GM21737 (cell line): Measurements from ENCODE around the gene FAN1.
"Not testable (repeated sequence)": the region's sequence is repeated elsewhere in the genome, so short reads cannot be mapped to it uniquely, and the experiment has no call there.

Experiments
- ATAC-seq: cut with Tn5 transposase; IDR thresholded peaks from one replicate; pipeline ENCODE4 v1.9.1; 2021; ENCODE audit warnings: mild to moderate bottlenecking, moderate library complexity; ENCODE audit not compliant: unreplicated experiment

FAN1 gene

DNA sequence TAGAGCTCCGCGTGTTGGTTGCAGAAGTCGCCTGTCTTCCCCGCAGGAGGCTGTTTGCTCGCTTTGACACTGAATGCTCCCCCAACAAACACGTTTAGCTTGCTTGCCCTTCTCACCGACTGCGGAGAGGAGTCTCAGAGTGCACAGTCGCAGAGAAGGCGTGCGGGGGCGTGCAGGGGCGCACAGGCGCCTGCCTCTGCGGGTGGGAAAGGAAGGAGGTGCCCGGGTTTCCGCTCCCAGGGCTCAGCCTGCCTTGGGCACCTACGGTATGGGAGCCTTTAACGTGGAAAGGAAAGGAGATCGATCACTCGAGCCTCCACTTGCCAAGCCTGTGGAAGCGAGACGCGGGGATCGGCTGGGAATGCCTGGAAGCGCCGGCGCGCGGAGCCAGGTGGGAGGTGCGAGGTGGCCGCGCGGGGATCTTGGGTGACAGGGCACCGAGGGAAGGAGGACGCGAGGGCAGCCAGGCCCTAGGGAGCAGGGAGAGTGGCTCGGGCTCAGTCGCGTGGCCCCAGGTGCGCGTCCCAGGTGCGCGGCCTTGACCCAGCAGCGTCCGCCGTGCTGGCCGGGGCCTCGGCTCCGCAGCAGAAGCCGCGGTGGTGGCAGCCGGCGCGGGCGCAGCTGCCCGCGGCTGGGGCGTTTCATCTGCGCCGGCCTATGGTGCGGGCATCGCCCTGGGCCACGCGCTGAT is at the start of gene FAN1:
Gene FAN1, plus strand, starts transcription at position 419 of the 691 bp plus-strand sequence. CDS start 749 bp downstream, outside the sequence.
- ATAC-seq = peak; percentile 83

DNA sequence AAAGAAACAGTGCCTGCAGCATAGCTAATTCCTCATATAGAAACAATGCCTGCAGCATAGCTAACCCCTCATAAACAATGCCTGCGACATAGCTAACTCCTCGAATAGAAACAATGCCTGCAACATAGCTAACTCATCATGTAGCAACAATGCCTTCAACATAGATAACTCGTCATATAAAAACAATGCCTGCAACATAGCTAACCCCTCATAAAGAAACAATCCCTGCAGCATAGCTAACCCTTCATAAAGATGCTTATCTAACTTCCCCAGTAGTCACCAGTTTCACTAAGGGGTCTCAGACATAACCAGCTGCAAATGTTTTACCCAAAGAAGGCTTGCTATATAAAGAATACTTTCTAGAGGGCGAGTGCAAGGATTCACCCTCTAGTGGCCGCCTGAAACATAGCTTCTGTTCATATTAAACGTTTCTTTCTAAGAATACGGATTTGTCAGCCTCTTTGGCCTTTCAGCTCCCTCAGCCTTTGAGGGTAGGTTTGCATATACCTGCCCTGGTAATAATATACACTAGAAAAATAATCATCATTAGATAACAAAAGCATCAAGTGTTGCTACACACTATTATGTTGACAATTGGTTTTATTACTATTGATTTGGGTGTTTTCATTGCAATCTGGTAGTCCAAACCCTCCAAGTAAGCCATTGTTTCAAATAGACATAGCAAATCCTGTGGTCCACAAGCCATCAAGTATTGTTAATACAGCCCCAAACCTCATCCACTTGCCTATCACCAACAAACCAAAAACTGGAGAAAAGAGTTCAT is 44.4 kb upstream of the FAN1 start:
- ATAC-seq = no peak

DNA sequence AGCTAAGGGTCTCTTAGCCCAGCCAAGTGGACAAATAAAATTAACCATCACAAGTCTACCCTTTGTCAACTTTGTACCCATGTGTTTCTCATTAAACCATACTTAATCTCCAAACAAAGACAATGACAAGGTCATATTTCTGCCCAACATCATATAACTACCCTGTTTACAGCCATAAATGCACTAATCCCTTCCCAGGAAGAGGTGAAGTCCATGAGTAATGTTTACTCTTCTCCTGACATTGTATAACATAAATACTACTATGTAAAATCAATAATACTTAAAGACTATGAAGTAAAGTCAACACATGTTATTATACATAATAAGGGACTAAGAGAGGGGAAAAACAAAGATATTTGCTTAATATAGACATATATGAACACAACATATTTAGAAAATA is 38.5 kb upstream of the FAN1 start:
- ATAC-seq = no peak

DNA sequence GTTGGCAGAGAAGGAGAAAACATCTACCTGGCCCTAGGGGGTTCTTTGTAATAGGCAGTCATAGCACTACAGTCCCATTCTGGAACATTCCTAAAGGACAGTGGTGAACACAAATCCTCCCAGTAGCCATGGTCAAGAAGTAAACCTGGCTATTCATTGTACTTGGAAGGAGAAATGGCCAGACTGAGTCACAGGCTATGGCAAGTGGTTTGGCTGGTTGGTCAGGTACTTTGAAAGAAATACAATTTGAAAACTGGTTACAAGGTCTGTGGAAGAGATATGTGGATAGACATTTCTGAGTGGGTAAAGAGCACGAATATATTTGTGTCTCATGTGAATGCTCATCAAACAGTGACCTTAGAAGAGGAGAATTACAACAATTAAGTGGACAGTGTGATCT is 33.0 kb upstream of the FAN1 start:
- ATAC-seq = no peak

DNA sequence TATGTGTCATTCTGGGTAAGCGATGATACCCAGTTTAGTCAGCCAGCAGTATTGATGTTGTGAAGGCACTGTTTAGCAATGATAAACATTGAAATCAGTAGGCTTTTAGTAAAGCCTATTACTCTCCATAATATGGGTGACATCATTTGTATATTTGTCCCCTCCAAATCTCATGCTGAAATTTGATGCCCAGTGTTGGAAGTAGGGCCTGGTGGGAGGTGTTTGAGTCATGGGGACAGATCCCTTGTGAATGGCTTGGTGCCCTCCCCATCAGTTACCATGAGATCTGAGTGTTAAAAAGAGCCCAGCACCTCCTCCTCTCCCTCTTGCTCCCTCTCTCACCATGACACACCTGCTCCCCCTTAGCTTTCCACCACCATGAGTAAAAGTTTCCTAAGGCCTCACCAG is 31.4 kb upstream of the FAN1 start:
- no peak for ATAC-seq

DNA sequence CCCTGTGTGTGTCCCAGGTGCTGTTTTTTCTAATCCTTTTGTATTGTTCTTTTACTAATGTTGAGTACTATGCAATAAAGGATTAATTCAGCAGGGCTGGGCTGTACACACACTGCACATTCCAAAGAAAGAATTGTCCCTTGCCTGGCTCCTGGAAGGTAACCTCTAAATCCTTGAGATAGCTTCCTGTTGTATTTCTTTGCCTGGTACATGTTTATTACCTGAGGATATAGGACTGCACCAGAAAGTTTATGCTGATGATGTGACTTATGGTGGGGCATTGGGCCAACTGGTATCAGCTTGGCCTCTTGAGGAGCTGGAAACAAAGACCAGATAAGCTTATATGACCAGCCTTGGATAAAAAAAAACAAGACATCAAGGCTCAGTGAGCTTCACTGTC is 26.6 kb upstream of the FAN1 start:
- ATAC-seq = no peak

GRCh38 chr15:30878515-30878914 is 25.2 kb upstream of the FAN1 start:
- no peak for ATAC-seq

DNA sequence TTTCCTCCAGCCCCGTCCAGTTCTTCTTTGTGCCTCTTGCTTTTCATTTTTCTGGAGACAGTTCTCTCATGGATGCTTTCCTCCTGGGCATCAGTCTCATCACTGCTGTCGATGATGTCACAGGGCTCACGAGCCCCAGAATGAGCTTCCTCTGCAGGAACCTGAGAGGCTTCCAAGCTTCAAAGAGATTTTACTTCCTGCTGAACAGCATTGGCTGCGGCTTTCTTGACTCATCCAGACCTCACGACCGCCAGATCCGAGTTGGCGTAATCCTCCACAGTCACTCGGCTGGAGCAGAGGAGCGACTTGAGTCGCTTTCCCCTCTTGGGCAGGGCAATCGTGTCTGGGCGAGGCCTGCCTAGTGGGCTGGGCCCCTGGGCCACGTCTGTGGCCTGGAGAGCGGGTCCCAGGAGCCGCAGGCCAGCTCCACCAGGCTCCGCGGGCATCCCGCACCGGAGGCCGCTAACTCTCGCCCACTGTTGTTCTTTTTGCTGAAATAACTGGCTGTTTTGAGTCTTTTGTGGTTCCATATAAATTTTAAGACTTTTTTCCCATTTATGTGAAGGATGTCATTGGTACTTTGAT is 20.8 kb upstream of the FAN1 start:
- ATAC-seq = no peak

DNA sequence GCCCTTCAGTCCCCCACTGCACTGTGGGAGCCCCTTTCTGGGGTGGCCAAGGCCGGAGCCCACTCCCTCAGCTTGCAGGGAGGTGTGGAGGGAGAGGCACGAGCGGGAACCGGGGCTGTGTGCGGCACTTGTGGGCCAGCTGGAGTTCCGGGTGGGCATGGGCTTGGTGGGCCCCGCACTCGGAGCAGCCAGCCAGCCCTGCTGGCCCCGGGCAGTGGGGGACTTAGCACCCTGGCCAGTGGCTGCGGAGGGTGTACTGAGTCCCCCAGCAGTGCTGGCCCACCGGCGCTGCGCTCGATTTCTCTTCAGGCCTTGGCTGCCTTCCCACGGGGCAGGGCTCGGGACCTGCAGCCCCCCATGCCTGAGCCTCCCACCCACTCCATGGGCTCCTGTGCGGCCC is 20.0 kb upstream of the FAN1 start:
- ATAC-seq = not testable (repeated sequence)

DNA sequence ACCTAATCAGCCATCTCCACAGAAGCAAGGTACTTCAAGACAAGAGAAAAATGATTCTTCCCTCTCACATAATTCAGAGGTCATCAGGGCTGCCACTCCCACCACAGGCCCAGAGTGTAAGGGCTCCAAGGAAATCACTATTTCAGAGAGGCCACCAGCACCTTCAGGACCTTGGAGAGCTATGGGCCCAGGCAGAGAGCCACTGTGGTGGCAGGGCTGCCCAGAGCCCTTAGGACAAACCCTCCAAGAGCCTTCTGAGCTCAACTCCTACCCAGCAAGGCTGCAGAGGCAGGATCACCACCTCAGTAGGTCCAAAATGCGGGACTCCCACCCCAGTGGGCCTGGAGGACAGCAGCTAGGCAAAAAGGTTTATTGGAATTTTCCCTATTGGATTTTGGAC is 17.9 kb upstream of the FAN1 start:
- no peak for ATAC-seq

- ATAC-seq = no peak
Observed at GRCh38 chr15:30889196-30889595, 14.5 kb upstream of the FAN1 start.

DNA sequence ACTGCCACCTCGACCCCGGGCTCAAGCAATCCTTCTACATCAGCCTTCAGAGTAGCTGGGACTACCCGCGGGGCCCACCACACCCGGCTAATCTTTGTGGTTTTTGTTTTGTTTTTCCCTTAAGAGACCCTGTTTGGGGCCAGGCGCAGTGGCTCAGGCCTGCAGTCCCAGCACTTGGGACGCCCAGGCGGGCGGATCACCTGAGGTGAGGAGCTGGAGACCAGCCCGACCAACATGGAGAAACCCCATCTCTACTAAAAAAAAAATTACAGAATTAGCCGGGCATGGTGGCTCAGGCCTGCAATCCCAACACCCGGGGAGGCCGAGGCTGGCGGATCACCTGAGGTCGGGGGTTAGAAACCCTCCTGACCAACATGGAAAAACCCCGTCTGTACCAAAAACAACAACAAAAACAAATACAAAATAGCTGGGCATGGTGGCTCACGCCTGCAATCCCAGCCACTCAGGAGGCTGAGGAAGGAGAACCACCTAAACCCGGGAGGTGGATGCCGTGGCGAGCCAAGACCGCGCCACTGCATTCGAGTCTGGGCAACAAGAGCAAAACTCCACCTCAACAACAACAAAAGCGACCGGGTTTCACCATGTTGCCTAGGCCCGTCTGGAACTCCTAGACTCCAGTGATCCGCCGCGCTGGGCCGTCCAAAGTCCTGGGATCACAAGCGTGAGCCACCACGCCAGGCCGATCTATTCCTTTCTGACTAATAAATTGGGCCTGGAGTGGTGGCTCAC is 8.1 kb upstream of the FAN1 start:
- no peak for ATAC-seq

- ATAC-seq = no peak
Observed at GRCh38 chr15:30896211-30896606, 7.5 kb upstream of the FAN1 start.

DNA sequence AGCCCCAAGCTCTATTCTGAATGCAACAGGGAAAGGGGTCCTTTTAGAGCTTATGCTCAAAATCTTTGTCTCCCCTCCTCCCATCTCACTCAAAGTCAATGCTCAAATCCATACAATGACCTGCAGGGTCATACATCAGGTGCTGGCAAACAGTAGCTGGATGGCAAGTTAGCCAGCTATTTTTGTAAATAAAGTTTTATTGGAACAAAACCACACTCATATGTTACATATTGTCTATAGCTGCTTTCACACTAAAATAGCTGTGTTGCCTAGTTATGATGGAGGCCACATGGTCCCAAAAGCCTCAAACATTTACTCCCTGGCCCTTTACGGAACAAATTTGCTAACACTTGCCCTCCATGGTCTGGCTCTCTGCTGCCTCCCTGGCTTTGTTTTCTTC is 1.8 kb upstream of the FAN1 start:
- no peak for ATAC-seq

DNA sequence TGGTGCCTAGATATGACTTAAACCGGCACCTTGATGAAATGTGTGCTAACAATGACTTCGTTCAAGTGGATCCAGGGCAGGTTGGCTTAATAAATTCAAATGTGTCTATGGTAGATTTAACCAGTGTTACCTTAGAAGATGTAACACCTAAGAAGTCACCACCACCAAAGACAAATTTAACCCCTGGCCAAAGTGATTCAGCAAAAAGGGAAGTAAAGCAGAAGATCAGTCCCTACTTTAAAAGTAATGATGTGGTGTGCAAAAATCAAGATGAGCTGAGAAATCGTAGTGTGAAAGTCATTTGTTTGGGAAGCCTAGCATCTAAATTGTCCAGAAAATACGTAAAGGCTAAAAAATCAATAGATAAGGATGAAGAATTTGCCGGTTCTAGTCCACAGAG is 1.1 kb downstream of the FAN1 start:
- no peak for ATAC-seq

- ATAC-seq = no peak
Observed at GRCh38 chr15:30905821-30906220, 2.1 kb downstream of the FAN1 start.

GRCh38 chr15:30906366-30906765 is 2.7 kb downstream of the FAN1 start:
- no peak for ATAC-seq

DNA sequence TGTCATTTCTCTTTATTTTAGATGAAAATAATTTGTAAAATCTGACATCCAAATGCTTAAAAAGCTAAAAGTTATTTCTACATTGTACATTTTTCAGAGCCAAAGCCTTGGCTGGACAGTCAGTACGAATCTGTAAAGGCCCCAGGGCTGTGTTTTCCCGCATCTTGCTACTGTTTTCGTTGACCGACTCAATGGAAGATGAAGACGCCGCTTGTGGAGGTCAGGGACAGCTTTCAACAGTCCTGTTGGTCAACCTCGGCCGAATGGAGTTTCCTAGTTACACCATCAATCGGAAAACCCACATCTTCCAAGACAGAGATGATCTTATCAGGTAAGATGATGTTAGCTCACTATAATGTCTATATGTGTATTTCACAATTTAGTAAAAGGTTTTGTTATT is 10.0 kb downstream of the FAN1 start:
- no peak for ATAC-seq

DNA sequence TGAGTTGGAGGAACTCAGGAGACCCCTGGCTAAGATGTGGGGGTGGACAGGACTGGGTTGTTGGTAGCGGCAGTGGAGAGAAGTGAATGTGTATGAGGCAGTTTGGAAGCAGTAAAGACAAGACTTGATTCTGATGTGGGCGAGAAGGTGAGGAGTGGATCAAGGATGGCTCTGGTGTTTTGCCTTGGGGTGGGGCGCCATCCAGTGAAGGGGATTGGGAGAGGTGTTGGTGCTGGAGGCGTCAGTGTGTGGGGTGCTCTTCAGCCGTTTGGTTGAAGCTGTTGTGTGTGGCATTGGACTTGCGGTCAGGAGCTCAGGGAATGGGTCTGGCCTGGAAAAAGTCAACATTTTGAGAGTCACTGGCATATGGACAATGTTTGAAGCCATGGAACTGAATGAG is 13.3 kb downstream of the FAN1 start:
- no peak for ATAC-seq

GRCh38 chr15:30917675-30918074 is 14.0 kb downstream of the FAN1 start:
- no peak for ATAC-seq

GRCh38 chr15:30918366-30918765 is 14.7 kb downstream of the FAN1 start:
- no peak for ATAC-seq
